Smooth muscle cell (in vitro differentiated cells): ENCODE measurements around the gene TYSND1. TPM values are rescaled to one million over a fixed set of nuclear protein-coding genes. Genes with fewer than 3 reads are reported as not detected.
"Not testable (repeated sequence)": the region's sequence is repeated elsewhere in the genome, so short reads cannot be mapped to it uniquely, and the experiment has no call there.

Experiments
- DNase-seq: peaks from one replicate; lab custom pipeline; 2025; ENCODE audit not compliant: unreplicated experiment; lab: John Stamatoyannopoulos, UW
- H2AFZ ChIP-seq: fragments of 200-600 bp; sonication (generic); 2 replicates; pipeline ENCODE4 v1.6.0; 2016; ENCODE audit warnings: antibody characterized with exemption, low read depth, mild to moderate bottlenecking
- H3F3A ChIP-seq: fragments of 200-600 bp; sonication (generic); 2 replicates; pipeline ENCODE4 v1.6.0; 2017; ENCODE audit warnings: antibody characterized with exemption, low read depth
- H3K27ac ChIP-seq: fragments of 200-600 bp; sonication (generic); 2 replicates; pipeline ENCODE4 v1.5.1; 2016; ENCODE audit warnings: low read depth, mild to moderate bottlenecking
- H3K27me3 ChIP-seq: fragments of 200-600 bp; sonication (generic); 2 replicates; pipeline ENCODE4 v1.6.1; 2016; ENCODE audit warnings: low read depth, mild to moderate bottlenecking
- H3K36me3 ChIP-seq: fragments of 200-600 bp; sonication (generic); 2 replicates; pipeline ENCODE4 v1.5.1; 2016; ENCODE audit warnings: low read depth
- H3K4me1 ChIP-seq: fragments of 200-600 bp; sonication (generic); 2 replicates; pipeline ENCODE4 v1.5.1; 2016; ENCODE audit warnings: low read depth
- H3K4me2 ChIP-seq: fragments of 200-600 bp; sonication (generic); 2 replicates; pipeline ENCODE4 v1.6.0; 2016; ENCODE audit warnings: mild to moderate bottlenecking
- H3K4me3 ChIP-seq: fragments of 200-600 bp; sonication (generic); 2 replicates; pipeline ENCODE4 v1.5.1; 2016; ENCODE audit warnings: mild to moderate bottlenecking
- H3K79me2 ChIP-seq: fragments of 200-600 bp; sonication (generic); 2 replicates; pipeline ENCODE4 v1.6.0; 2016; ENCODE audit warnings: low read depth, mild to moderate bottlenecking
- H3K9ac ChIP-seq: fragments of 200-600 bp; sonication (generic); 2 replicates; pipeline ENCODE4 v1.6.0; 2016; ENCODE audit warnings: low read depth
- H3K9me3 ChIP-seq: fragments of 200-600 bp; sonication (generic); replicated peaks from 2 replicates; pipeline ENCODE4 v1.5.1; 2016; ENCODE audit warnings: low read depth
- H4K20me1 ChIP-seq: fragments of 200-600 bp; sonication (generic); 2 replicates; pipeline ENCODE4 v1.6.0; 2016; ENCODE audit warnings: low read depth
- WGBS: methylation state at CpG from one replicate; pipeline ENCODE4 v1.1.7; 2016; ENCODE audit warnings: low lambda C conversion rate; 5-methylcytosine and 5-hydroxymethylcytosine counted together
- polyA plus RNA-seq: library from polyadenylated mRNA; unstranded; fragments of >200 nt; fragmentation: Nextera tagmentation; extraction: Ambion mirVana; gene quantifications from 2 replicates; pipeline ENCODE4 v1.2.1, GENCODE V29; 2016
- total RNA-seq: library from RNA; depleted of rRNA; stranded (reverse); fragments of >200 nt; gene quantifications from 2 replicates; pipeline ENCODE4 v1.2.3, GENCODE V29; 2014
- TF ChIP-seq, protein P1 (sequence below): fragments of 200-600 bp; sonication (generic); IDR thresholded peaks from 2 replicates; pipeline ENCODE4 v1.5.1; 2017; ENCODE audit warnings: borderline replicate concordance, mild to moderate bottlenecking, antibody characterized with exemption; ENCODE audit not compliant: insufficient read depth, poor library complexity, severe bottlenecking

Gene TYSND1
- total and polyA plus RNA-seq, 2 experiments from 2014 or later: 4.5 to 4.9 TPM

DNA sequence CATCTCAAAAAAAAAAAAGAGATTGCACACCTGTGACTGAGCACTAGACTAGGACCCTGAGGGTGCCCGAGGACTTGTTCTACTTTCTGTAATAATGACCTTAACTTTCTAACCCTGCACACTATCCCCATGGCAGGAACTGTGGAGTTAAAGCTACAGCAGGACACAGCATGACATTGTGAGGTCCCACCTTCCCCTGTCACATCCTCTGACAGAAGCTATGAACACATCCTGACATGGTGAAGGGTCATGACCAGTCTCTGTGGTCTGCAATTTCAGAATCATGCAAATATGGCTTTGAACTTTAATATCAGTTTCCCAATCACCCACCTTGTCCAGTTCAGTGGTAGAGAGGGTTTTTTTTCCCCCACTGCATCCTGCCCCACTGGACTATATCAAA, 42.3 kb upstream of the TYSND1 start:
- Histone ChIP-seq H3K4me1 (peaks cover 5% of the 10 kb centered on the region), H3K79me2 (no peaks in the 10 kb centered on the region), H3K27ac (no peak overlapping the region), H4K20me1 (no peaks in the 10 kb centered on the region), H3F3A (peaks cover 8% of the 10 kb centered on the region), H3K9ac (no peak overlapping the region), H3K4me3 (no peak overlapping the region), H3K36me3 (no peaks in the 10 kb centered on the region), H2AFZ (no peak overlapping the region), H3K9me3 (no peaks in the 10 kb centered on the region), H3K4me2 (no peak overlapping the region), H3K27me3 (peaks cover 13% of the 10 kb centered on the region)
- WGBS: 81% methylated on average over 1 of the region's 1 CpG
- DNase-seq: no peak
- TF ChIP-seq, protein P1, sequence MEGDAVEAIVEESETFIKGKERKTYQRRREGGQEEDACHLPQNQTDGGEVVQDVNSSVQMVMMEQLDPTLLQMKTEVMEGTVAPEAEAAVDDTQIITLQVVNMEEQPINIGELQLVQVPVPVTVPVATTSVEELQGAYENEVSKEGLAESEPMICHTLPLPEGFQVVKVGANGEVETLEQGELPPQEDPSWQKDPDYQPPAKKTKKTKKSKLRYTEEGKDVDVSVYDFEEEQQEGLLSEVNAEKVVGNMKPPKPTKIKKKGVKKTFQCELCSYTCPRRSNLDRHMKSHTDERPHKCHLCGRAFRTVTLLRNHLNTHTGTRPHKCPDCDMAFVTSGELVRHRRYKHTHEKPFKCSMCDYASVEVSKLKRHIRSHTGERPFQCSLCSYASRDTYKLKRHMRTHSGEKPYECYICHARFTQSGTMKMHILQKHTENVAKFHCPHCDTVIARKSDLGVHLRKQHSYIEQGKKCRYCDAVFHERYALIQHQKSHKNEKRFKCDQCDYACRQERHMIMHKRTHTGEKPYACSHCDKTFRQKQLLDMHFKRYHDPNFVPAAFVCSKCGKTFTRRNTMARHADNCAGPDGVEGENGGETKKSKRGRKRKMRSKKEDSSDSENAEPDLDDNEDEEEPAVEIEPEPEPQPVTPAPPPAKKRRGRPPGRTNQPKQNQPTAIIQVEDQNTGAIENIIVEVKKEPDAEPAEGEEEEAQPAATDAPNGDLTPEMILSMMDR: no peak

DNA sequence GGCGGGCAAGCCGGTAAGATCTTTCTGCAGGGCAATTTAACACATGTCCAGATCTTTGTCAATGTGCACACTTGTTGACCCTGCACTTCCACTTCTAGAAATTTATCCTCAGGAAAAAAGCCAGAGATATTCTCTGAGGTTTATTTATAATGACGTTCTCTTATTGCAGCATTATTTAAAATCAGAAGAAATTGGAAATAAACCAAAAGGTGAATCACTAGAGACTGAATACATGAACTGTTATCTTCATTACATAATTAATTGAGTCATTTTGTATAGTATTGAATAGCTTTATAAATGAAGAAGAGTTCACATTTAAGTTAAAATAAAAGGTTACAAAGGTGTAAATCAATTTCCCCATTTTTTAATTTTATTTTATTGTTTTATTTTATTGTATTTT, 40.1 kb upstream of the TYSND1 start:
- no peak for DNase-seq
- H3K4me1 ChIP-seq: peaks cover 3% of the 10 kb centered on the region

DNA sequence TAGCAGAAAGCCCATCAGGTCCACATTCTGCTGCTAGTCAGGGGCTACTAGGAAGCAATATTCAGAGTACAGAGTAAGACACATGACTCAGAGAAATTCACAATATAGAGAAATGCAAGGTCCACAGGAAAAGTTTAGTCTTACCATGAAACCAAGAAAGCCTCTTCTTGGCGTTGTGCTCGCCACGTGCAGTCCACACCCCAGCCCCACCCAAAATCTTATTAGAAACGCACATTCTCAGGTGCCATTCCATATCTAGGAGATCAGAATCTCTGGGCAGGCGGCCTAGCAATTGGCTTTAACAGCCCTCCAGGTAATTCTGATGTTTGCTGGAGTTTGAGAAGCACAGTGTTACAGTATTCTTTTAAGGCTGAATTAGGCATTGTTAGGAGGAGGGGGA, 39.6 kb upstream of the TYSND1 start:
- Histone ChIP-seq H3K4me1 (no peaks in the 10 kb centered on the region), H3F3A (no peaks in the 10 kb centered on the region), H3K79me2 (no peaks in the 10 kb centered on the region), H2AFZ (no peak overlapping the region), H3K9me3 (no peaks in the 10 kb centered on the region), H4K20me1 (no peaks in the 10 kb centered on the region), H3K4me2 (no peak overlapping the region), H3K36me3 (no peaks in the 10 kb centered on the region), H3K27ac (no peak overlapping the region), H3K9ac (no peak overlapping the region), H3K27me3 (peaks cover 27% of the 10 kb centered on the region), H3K4me3 (no peak overlapping the region)
- 79% methylated on average over 5 of the region's 5 CpGs for WGBS
- TF ChIP-seq, protein P1: no peak
- no peak for DNase-seq

More for the DNA sequence above, 40.1 kb upstream of the TYSND1 start:
- Histone ChIP-seq H3K79me2 (no peaks in the 10 kb centered on the region), H3K4me3 (no peak overlapping the region), H3K9me3 (no peaks in the 10 kb centered on the region), H3K9ac (no peak overlapping the region), H3K27ac (no peak overlapping the region), H3K27me3 (peaks cover 27% of the 10 kb centered on the region), H3K4me2 (no peak overlapping the region), H2AFZ (no peak overlapping the region), H4K20me1 (no peaks in the 10 kb centered on the region), H3K36me3 (no peaks in the 10 kb centered on the region), H3F3A (no peaks in the 10 kb centered on the region)
- TF ChIP-seq, protein P1: no peak
- 84% methylated on average over 3 of the region's 3 CpGs for WGBS

DNA sequence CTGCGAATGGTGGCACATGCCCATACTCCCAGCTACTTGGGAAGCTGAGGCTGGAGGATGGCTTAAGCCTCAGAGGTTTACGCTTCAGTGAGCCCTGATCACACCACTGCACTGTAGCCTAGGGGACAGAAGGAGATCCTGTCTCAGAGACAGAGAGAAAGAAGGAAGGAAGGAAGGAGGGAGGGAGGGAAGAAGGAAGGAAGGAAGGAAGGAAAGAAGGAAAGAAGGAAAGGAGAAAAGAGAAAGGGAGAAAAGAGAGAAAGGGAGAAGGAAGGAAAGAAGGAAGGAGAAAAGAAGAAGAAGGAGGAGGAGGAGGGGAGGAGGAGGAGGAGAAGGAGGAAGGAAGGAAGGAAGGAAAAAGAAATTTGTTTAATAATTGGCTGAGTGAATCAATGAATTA, 36.8 kb upstream of the TYSND1 start:
- DNase-seq: no peak

DNA sequence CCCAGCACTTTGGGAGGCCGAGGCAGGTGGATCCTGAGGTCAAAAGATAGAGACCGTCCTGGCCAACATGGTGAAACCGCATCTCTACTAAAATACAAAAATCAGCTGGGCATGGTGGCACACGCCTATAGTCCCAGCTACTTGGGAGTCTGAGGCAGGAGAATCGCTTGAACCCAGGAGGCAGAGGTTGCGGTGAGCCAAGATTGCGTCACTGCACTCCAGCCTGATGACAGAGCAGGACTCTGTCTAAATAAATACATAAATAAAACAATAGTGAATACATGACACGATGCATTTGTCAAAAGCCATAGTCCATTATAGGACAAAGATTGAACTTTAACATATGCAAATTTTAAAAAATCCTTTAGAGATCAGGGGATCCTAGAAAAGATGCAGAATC, 32.7 kb upstream of the TYSND1 start:
- 97% methylated on average over 8 of the region's 8 CpGs for WGBS
- not testable (repeated sequence) for H3K27ac ChIP-seq, H3K9me3 ChIP-seq, H3K9ac ChIP-seq, H3K36me3 ChIP-seq, H2AFZ ChIP-seq, H3K4me1 ChIP-seq, H4K20me1 ChIP-seq, H3F3A ChIP-seq, H3K4me2 ChIP-seq, H3K79me2 ChIP-seq, H3K4me3 ChIP-seq, DNase-seq
- peaks cover 18% of the 10 kb centered on the region for H3K27me3 ChIP-seq

More for the DNA sequence above, 36.8 kb upstream of the TYSND1 start:
- H3K4me1 ChIP-seq: no peaks in the 10 kb centered on the region
- peaks cover 27% of the 10 kb centered on the region for H3K27me3 ChIP-seq
- H3K9ac ChIP-seq: no peak overlapping the region
- H3K79me2 ChIP-seq: no peaks in the 10 kb centered on the region
- no peaks in the 10 kb centered on the region for H3F3A ChIP-seq
- no peak overlapping the region for H3K4me3 ChIP-seq
- no peak overlapping the region for H3K4me2 ChIP-seq
- no peaks in the 10 kb centered on the region for H3K9me3 ChIP-seq
- WGBS: 77% methylated on average over 2 of the region's 2 CpGs
- no peaks in the 10 kb centered on the region for H3K36me3 ChIP-seq
- no peaks in the 10 kb centered on the region for H4K20me1 ChIP-seq
- TF ChIP-seq, protein P1: no peak
- H3K27ac ChIP-seq: no peak overlapping the region
- no peak overlapping the region for H2AFZ ChIP-seq
